CD4-positive, alpha-beta T cell (primary cell): ENCODE data around the gene FUT8. TPM values are rescaled to one million over a fixed set of nuclear protein-coding genes. Genes with fewer than 3 reads are reported as not detected.

Experiments used
- ATAC-seq: fragments of 200-7000 bp; cut with Tn5 transposase; one replicate; pipeline ENCODE4 v1.10.0; 2022; ENCODE audit warnings: mild to moderate bottlenecking; ENCODE audit not compliant: poor library complexity
- CTCF ChIA-PET: fragments of 350-600 bp; sonication (Branson Sonifier 250); formaldehyde crosslinking; loops from one replicate; lab custom pipeline; 2021; ENCODE audit warnings: antibody characterized with exemption, inconsistent platforms; lab: Charles Lee
- POLR2A ChIA-PET: fragments of 350-600 bp; sonication (Branson Sonifier 250); formaldehyde crosslinking; loops from one replicate; lab custom pipeline; 2021; ENCODE audit warnings: antibody characterized with exemption, inconsistent platforms; lab: Charles Lee
- DNase-seq, 14 experiments: peaks; one replicate each; pipeline ENCODE4 v3.0.0-alpha.2; 2013 to 2020; ENCODE audit warnings: mixed read lengths in 2 of 14
- H3K27ac ChIP-seq, 2 donors: one replicate each; pipeline versions ENCODE4 v1.5.1 to v1.7.0; 2013; ENCODE audit warnings: low read length in 2 of 2, low read depth in 1 of 2, mild to moderate bottlenecking in 1 of 2
- H3K27me3 ChIP-seq, 2 experiments: 1 replicate in 1 of 2; 2 replicates in 1 of 2; pipeline versions ENCODE4 v1.6.1 to v1.7.0; 2013; ENCODE audit warnings: low read length in 2 of 2, control low read depth in 1 of 2, mild to moderate bottlenecking in 1 of 2, moderate library complexity in 1 of 2; ENCODE audit not compliant: insufficient read depth in 2 of 2, control insufficient read depth in 1 of 2
- H3K36me3 ChIP-seq: one replicate; pipeline ENCODE4 v1.6.1; 2013; ENCODE audit warnings: low read length, control low read depth; ENCODE audit not compliant: insufficient read depth
- H3K4me1 ChIP-seq: one replicate; pipeline ENCODE4 v1.6.1; 2013; ENCODE audit warnings: low read length, control low read depth; ENCODE audit not compliant: insufficient read depth
- H3K4me3 ChIP-seq: one replicate; pipeline ENCODE4 v1.5.1; 2013; ENCODE audit warnings: mild to moderate bottlenecking, low read length, moderate library complexity
- H3K9me3 ChIP-seq, 2 experiments: 1 replicate in 1 of 2; 2 replicates in 1 of 2; pipeline versions ENCODE4 v1.6.1 to v1.7.0; 2013; ENCODE audit warnings: low read length in 2 of 2, mild to moderate bottlenecking in 2 of 2, control low read depth in 1 of 2, moderate library complexity in 1 of 2; ENCODE audit not compliant: control insufficient read depth in 1 of 2, insufficient read depth in 1 of 2
- H3K27ac Mint-ChIP-seq: one replicate; pipeline ENCODE4 v1.8.0; 2020; ENCODE audit warnings: mixed read lengths
- H3K27me3 Mint-ChIP-seq: one replicate; pipeline ENCODE4 v1.8.0; 2021; ENCODE audit warnings: mixed read lengths
- H3K36me3 Mint-ChIP-seq: one replicate; pipeline ENCODE4 v1.8.0; 2021; ENCODE audit warnings: low read depth, mixed read lengths
- H3K4me1 Mint-ChIP-seq: one replicate; pipeline ENCODE4 v1.8.0; 2021; ENCODE audit warnings: low read depth, mixed read lengths
- H3K4me3 Mint-ChIP-seq: one replicate; pipeline ENCODE4 v1.8.0; 2020; ENCODE audit warnings: mild to moderate bottlenecking, mixed read lengths
- H3K9me3 Mint-ChIP-seq: one replicate; pipeline ENCODE4 v1.8.0; 2020; ENCODE audit warnings: mixed read lengths
- intact Hi-C, 2 experiments: fragments of 100-400 bp; cut with DNase I in 1 of 2; cut with micrococcal nuclease in 1 of 2; formaldehyde crosslinking; loops; one replicate each; pipeline versions ENCODE4 v1.15.1 to v1.9.0; 2023 to 2025; cut with DNase I, micrococcal nuclease
- total RNA-seq, 174 experiments: library from RNA in 2 of 174; stranded (reverse) in 2 of 174; gene quantifications; one replicate each; pipeline ENCODE4 v1.2.3 and lab custom pipeline; 2021 to 2026
- TF ChIP-seq, protein P1 (sequence below): fragments of 200-600 bp; IDR thresholded peaks from one replicate; pipeline ENCODE4 v1.8.0; 2022; ENCODE audit warnings: antibody characterized with exemption, mild to moderate bottlenecking

FUT8 gene
- total RNA-seq, 2 experiments from 2014 or later = 31.3 to 39.1 TPM

GRCh38 chr14:65622703-65623102, 210.2 kb downstream of the FUT8 start:
- ChIA-PET CTCF (interaction anchor here (0.6 to 0.9 kb wide), 2 partner anchors 31 to 427 kb away, joined by 3 read pairs; no protein-coding TSS in a partner anchor), POLR2A (no interaction called here)
- DNase-seq (no peak), ATAC-seq (no peak)
- H3K4me1 ChIP-seq = no peaks in the 10 kb centered on the region
- TF ChIP-seq, protein P1, sequence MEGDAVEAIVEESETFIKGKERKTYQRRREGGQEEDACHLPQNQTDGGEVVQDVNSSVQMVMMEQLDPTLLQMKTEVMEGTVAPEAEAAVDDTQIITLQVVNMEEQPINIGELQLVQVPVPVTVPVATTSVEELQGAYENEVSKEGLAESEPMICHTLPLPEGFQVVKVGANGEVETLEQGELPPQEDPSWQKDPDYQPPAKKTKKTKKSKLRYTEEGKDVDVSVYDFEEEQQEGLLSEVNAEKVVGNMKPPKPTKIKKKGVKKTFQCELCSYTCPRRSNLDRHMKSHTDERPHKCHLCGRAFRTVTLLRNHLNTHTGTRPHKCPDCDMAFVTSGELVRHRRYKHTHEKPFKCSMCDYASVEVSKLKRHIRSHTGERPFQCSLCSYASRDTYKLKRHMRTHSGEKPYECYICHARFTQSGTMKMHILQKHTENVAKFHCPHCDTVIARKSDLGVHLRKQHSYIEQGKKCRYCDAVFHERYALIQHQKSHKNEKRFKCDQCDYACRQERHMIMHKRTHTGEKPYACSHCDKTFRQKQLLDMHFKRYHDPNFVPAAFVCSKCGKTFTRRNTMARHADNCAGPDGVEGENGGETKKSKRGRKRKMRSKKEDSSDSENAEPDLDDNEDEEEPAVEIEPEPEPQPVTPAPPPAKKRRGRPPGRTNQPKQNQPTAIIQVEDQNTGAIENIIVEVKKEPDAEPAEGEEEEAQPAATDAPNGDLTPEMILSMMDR = no peak
- Mint-ChIP-seq H3K4me1 (peaks cover 5% of the 10 kb centered on the region), H3K36me3 (peaks cover 47% of the 10 kb centered on the region), H3K9me3 (no peaks in the 10 kb centered on the region), H3K27ac (no peak overlapping the region), H3K4me3 (no peak overlapping the region), H3K27me3 (no peaks in the 10 kb centered on the region)
- no peak overlapping the region for H3K27ac ChIP-seq
- H3K4me3 ChIP-seq = no peak overlapping the region
- intact Hi-C loops = loop anchor here in 1 of 2 experiments (10.0 kb wide), 1 partner anchor 458 kb away; no protein-coding TSS in a partner anchor
- no peaks in the 10 kb centered on the region for H3K9me3 ChIP-seq
- no peaks in the 10 kb centered on the region for H3K27me3 ChIP-seq
- H3K36me3 ChIP-seq = peaks cover 3% of the 10 kb centered on the region

GRCh38 chr14:65623759-65624158, 211.2 kb downstream of the FUT8 start:
- Mint-ChIP-seq H3K27ac (no peak overlapping the region), H3K4me3 (no peak overlapping the region), H3K4me1 (peaks cover 5% of the 10 kb centered on the region), H3K36me3 (peaks cover 40% of the 10 kb centered on the region), H3K27me3 (no peaks in the 10 kb centered on the region), H3K9me3 (no peaks in the 10 kb centered on the region)
- intact Hi-C loops = loop anchor here in 1 of 2 experiments (10.0 kb wide), 1 partner anchor 459 kb away; no protein-coding TSS in a partner anchor
- H3K4me3 ChIP-seq = no peak overlapping the region
- ChIA-PET CTCF (no interaction called here), POLR2A (interaction anchor here (0.6 kb wide), 1 partner anchor 341 kb away, joined by 4 read pairs; no protein-coding TSS in a partner anchor)
- H3K27ac ChIP-seq = no peak overlapping the region
- peaks cover 3% of the 10 kb centered on the region for H3K36me3 ChIP-seq
- ATAC-seq = no peak
- H3K9me3 ChIP-seq = no peaks in the 10 kb centered on the region
- DNase-seq = no peak
- TF ChIP-seq, protein P1 = no peak
- H3K4me1 ChIP-seq = no peaks in the 10 kb centered on the region
- H3K27me3 ChIP-seq = no peaks in the 10 kb centered on the region

- CTCF ChIA-PET = no interaction called here
- POLR2A ChIA-PET = interaction anchor here (0.6 to 0.9 kb wide), 2 partner anchors 220 to 732 kb away, joined by 3 read pairs; no protein-coding TSS in a partner anchor
- Mint-ChIP-seq H3K4me1 (peaks cover 7% of the 10 kb centered on the region), H3K27ac (no peak overlapping the region), H3K4me3 (no peak overlapping the region), H3K36me3 (peaks cover 19% of the 10 kb centered on the region), H3K27me3 (no peaks in the 10 kb centered on the region), H3K9me3 (no peaks in the 10 kb centered on the region)
- ATAC-seq (no peak), DNase-seq (no peak)
- Histone ChIP-seq H3K36me3 (peaks cover 21% of the 10 kb centered on the region), H3K4me3 (no peak overlapping the region), H3K9me3 (no peaks in the 10 kb centered on the region), H3K27ac (no peak overlapping the region), H3K4me1 (no peaks in the 10 kb centered on the region), H3K27me3 (no peaks in the 10 kb centered on the region)
- TF ChIP-seq, protein P1 = no peak
- intact Hi-C loops = loop anchor here in 1 of 2 experiments (10.0 kb wide), 1 partner anchor 463 kb away; no protein-coding TSS in a partner anchor
Measured at GRCh38 chr14:65627315-65627714, 214.8 kb downstream of the FUT8 start.
